DND-41 (cell line): ENCODE results near the gene INF2.

Experiments used
- ATAC-seq: fragments of 200-7000 bp; cut with Tn5 transposase; 3 replicates; pipeline ENCODE4 v1.9.1; 2021; ENCODE audit warnings: low read depth; ENCODE audit not compliant: insufficient read depth
- DNase-seq: peaks from one replicate; pipeline ENCODE4 v3.0.0-alpha.2; 2020
- H2AFZ ChIP-seq: 2 replicates; pipeline ENCODE4 v1.6.0; 2012; ENCODE audit warnings: low read depth, low read length
- H3K27ac ChIP-seq: 2 replicates; pipeline ENCODE4 v1.5.1; 2012; ENCODE audit warnings: low read length, inconsistent platforms
- H3K27me3 ChIP-seq: fragments of 200-600 bp; sonication (generic); 2 replicates; pipeline ENCODE4 v1.6.0; 2012; ENCODE audit warnings: low read length, mild to moderate bottlenecking, inconsistent platforms; ENCODE audit not compliant: insufficient read depth, poor library complexity
- H3K36me3 ChIP-seq: 2 replicates; pipeline ENCODE4 v1.5.1; 2012; ENCODE audit warnings: low read length, inconsistent platforms; ENCODE audit not compliant: insufficient read depth
- H3K4me1 ChIP-seq: 2 replicates; pipeline ENCODE4 v1.5.1; 2012; ENCODE audit warnings: mild to moderate bottlenecking, low read length; ENCODE audit not compliant: insufficient read depth
- H3K4me2 ChIP-seq: 2 replicates; pipeline ENCODE4 v1.6.0; 2012; ENCODE audit warnings: mild to moderate bottlenecking, moderate library complexity, low read length, inconsistent platforms; ENCODE audit not compliant: insufficient read depth
- H3K4me3 ChIP-seq, 2 experiments: fragments of 200-600 bp in 1 of 2; shearing (Covaris generic) in 1 of 2; 2 replicates each; pipeline ENCODE4 v1.5.1; 2012 to 2016; ENCODE audit warnings: inconsistent platforms in 2 of 2, low read length in 2 of 2, mild to moderate bottlenecking in 2 of 2, low read depth in 1 of 2, moderate library complexity in 1 of 2
- H3K79me2 ChIP-seq: 2 replicates; pipeline ENCODE4 v1.6.0; 2012; ENCODE audit warnings: low read length, inconsistent platforms; ENCODE audit not compliant: insufficient read depth
- H3K9ac ChIP-seq: 2 replicates; pipeline ENCODE4 v1.6.0; 2012; ENCODE audit warnings: low read depth, mild to moderate bottlenecking, inconsistent platforms, low read length, moderate library complexity
- H3K9me3 ChIP-seq: 2 replicates; pipeline ENCODE4 v1.5.1; 2012; ENCODE audit warnings: low read length, moderate library complexity, mild to moderate bottlenecking, inconsistent platforms; ENCODE audit not compliant: insufficient read depth, severe bottlenecking
- H4K20me1 ChIP-seq: 2 replicates; pipeline ENCODE4 v1.6.0; 2012; ENCODE audit warnings: low read length; ENCODE audit not compliant: insufficient read depth
- EZH2 ChIP-seq: IDR thresholded peaks from 3 replicates; pipeline ENCODE4 v1.6.1; 2012; ENCODE audit warnings: borderline replicate concordance, low read depth, mild to moderate bottlenecking, moderate library complexity, low read length, inconsistent platforms; ENCODE audit not compliant: severe bottlenecking
- TF ChIP-seq, protein P1 (sequence below): IDR thresholded peaks from 2 replicates; pipeline ENCODE4 v1.5.1; 2012; ENCODE audit warnings: borderline replicate concordance, low read length, moderate library complexity, mild to moderate bottlenecking; ENCODE audit not compliant: poor library complexity, severe bottlenecking; ENCODE audit errors: extremely low read depth

INF2 gene

GRCh38 chr14:104664107-104664506 is 25.3 kb upstream of the INF2 start:
- Histone ChIP-seq H3K4me1 (no peaks in the 10 kb centered on the region), H3K79me2 (no peaks in the 10 kb centered on the region), H3K4me2 (no peak overlapping the region), H2AFZ (no peak overlapping the region), H3K36me3 (no peaks in the 10 kb centered on the region), H3K9me3 (no peaks in the 10 kb centered on the region), H3K4me3 (no peak overlapping the region), H3K27me3 (no peaks in the 10 kb centered on the region), H3K27ac (no peak overlapping the region), H4K20me1 (no peaks in the 10 kb centered on the region), H3K9ac (no peak overlapping the region)
- no peak for DNase-seq
- no peak for ATAC-seq
- TF ChIP-seq, protein P1, sequence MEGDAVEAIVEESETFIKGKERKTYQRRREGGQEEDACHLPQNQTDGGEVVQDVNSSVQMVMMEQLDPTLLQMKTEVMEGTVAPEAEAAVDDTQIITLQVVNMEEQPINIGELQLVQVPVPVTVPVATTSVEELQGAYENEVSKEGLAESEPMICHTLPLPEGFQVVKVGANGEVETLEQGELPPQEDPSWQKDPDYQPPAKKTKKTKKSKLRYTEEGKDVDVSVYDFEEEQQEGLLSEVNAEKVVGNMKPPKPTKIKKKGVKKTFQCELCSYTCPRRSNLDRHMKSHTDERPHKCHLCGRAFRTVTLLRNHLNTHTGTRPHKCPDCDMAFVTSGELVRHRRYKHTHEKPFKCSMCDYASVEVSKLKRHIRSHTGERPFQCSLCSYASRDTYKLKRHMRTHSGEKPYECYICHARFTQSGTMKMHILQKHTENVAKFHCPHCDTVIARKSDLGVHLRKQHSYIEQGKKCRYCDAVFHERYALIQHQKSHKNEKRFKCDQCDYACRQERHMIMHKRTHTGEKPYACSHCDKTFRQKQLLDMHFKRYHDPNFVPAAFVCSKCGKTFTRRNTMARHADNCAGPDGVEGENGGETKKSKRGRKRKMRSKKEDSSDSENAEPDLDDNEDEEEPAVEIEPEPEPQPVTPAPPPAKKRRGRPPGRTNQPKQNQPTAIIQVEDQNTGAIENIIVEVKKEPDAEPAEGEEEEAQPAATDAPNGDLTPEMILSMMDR, result no peak
- no peak for TF ChIP-seq EZH2

DNA sequence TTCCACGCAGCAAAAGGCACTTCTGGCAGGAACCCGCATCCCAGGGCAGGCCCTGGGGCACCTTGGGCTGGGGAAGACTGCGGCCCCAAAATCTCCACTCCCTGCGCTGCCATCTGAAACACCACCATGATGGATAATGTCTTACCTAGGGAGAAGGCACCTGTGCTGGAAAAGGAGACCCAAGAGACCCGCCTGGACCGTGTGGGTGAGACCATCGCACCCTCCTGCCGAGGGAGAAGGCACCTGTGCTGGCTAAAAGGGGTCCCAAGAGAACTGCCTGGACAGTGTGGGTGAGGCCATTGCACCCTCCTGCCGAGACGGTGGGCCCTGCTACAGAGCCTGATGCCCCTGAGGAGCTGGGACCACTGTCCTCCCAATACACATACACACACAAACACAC is 24.8 kb upstream of the INF2 start:
- no peaks in the 10 kb centered on the region for H3K4me1 ChIP-seq
- H3K9ac ChIP-seq, result no peak overlapping the region
- no peaks in the 10 kb centered on the region for H3K36me3 ChIP-seq
- no peaks in the 10 kb centered on the region for H4K20me1 ChIP-seq
- DNase-seq (no peak), ATAC-seq (no peak)
- no peak overlapping the region for H3K27ac ChIP-seq
- no peak overlapping the region for H3K4me3 ChIP-seq
- TF ChIP-seq, protein P1, result no peak
- no peak for TF ChIP-seq EZH2
- H3K27me3 ChIP-seq, result no peaks in the 10 kb centered on the region
- no peaks in the 10 kb centered on the region for H3K79me2 ChIP-seq
- H2AFZ ChIP-seq, result no peak overlapping the region
- no peak overlapping the region for H3K4me2 ChIP-seq
- no peaks in the 10 kb centered on the region for H3K9me3 ChIP-seq

GRCh38 chr14:104665114-104665656 is 24.2 kb upstream of the INF2 start:
- Histone ChIP-seq H3K27me3 (no peaks in the 10 kb centered on the region), H3K79me2 (no peaks in the 10 kb centered on the region), H3K9me3 (no peaks in the 10 kb centered on the region), H2AFZ (no peak overlapping the region), H3K4me2 (no peak overlapping the region), H3K36me3 (no peaks in the 10 kb centered on the region), H3K4me1 (no peaks in the 10 kb centered on the region), H3K4me3 (no peak overlapping the region), H4K20me1 (no peaks in the 10 kb centered on the region), H3K27ac (no peak overlapping the region), H3K9ac (no peak overlapping the region)
- TF ChIP-seq, protein P1, result no peak
- TF ChIP-seq EZH2, result no peak
- DNase-seq, result no peak
- peak; percentile 33; the same call in 1 of the 3 replicates for ATAC-seq
